Measurements from ENCODE around the gene DNAJB2.
"Not testable (repeated sequence)": the region's sequence is repeated elsewhere in the genome, so short reads cannot be mapped to it uniquely, and the experiment has no call there.

The DNAJB2 gene

DNA sequence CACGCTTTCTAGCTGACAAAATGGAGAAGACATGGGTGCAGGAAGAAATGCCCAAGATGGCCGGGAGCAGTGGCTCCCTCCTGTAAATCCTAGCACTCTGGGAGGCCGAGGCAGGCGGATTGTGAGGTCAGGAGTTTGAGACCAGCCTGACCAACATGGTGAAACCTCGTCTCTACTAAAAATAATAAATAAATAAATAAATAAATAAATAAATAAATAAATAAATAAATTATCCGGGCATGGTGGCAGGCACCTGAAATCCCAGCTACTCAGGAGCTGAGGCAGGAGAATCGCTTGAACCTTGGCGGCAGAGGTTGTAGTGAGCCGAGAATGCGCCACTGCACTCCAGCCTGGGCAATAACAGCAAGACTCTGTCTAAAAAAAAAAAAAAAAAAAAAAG is 20.2 kb upstream of the DNAJB2 start:
- not testable (repeated sequence) for DNase-seq

DNA sequence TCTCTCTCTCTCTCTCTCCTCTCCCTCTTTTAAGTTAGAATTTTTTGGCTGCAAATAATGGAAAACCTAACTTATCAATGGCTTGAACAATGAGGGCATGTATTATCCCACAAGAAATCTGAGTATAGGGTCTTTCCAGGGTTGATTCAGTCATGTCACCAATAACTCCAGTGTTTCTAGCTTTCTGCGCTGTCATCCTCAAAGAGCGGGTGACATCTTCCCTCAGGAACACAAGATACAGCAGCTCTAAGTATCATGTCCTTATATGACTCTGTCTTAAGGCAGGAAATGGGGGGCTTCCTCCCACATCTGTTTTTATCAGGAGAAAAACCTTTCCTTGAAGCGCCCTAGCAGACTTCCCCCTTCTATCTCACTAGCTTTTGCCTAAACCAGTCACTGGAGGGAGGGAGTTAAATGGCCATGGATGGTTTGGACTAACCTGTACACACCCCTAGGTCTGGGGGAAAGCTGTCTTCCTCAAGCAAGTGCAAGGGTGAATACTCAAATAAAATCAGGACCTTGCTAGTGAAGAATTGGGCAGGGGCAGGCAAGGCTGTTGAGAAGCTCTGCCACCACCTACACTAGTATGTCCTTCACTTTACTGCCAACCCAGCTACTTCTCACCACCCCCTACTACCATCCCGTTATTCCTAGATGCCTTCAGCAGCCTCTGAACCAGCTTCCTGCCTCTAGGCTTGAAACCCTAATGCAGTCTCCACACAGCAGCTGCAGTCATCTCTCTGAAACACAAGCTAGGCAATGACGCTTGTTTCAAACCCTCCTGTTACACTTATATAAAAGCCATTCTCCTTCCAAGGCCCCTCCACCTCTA is 17.9 kb upstream of the DNAJB2 start:
- DNase-seq, result no peak

GRCh38 chr2:219266232-219266631 is 12.9 kb upstream of the DNAJB2 start:
- no peak for DNase-seq

GRCh38 chr2:219266886-219267285 is 12.3 kb upstream of the DNAJB2 start:
- DNase-seq, result no peak

DNA sequence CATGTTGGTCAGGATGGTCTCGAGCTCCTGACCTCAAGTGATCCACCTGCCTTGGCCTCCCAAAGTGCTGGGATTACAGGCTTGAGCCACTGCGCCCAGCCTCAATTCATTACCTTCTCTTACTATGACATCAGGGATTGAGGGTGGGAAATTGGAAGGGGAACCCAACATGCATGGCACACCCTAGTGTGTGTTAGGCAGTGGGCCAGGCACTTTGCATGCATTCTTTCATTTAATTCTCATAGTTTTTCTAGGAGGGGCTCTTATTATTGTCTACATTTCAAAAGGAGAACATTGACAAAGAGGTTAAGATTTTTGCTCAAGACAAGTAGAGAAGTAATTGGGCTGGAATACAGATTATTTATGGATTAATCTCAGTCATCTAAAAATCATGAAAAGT is 10.9 kb upstream of the DNAJB2 start:
- DNase-seq, result no peak

- DNase-seq, result no peak
Observed at GRCh38 chr2:219269362-219270054, 9.7 kb upstream of the DNAJB2 start.

DNA sequence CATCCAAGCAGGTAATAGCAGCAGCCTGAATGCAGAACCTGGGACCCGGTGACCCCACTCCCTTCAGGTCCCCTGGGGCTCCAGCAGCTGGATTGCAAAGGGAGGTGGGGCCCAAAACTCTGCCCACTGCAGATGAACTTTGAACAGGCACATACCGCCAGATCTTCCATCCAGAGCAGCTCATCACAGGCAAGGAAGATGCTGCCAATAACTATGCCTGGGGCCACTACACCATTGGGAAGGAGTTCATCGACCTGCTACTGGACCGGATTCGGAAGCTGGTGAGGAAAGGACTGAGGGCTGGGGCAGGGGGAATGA is 9.2 kb upstream of the DNAJB2 start:
- DNase-seq, result no peak

GRCh38 chr2:219271021-219271420 is 8.1 kb upstream of the DNAJB2 start:
- no peak for DNase-seq

DNA sequence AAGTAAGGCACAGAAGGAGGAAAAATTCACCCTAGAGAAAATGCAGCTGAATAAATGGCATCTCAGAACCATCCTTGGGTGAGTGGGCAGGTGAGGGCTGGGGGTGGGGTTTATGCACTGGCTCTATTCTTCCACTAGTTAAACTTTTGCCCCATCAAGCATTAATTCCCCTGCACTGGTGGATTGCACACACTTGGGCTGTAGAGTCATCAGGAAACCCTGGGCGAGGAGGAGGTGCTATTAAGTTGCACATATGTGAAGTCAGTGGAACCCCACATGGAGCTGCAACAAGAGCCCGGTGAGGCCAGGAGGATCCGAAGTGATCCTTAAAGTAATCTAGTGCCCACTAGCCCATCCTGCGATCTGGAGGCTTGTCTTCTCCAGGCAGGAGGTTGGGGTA is 6.8 kb upstream of the DNAJB2 start:
- DNase-seq, result no peak

DNA sequence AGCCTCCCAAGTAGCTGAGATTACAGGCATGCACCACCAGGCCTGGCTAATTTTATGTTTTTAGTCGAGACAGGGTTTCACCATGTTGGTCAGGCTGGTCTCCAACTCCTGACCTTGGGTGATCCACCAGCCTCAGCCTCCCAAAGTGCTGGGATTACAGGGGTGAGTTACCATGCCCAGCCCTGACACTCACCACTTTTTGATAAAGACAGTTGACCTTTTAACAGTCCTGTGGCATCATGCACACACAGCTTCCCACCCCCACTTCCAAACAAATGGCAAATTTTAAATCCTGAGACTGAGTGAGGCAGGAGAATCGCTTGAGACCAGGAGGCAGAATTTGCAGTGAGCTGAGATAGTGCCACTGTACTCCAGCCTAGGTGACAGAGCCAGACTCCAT is 6.2 kb upstream of the DNAJB2 start:
- no peak for DNase-seq

DNA sequence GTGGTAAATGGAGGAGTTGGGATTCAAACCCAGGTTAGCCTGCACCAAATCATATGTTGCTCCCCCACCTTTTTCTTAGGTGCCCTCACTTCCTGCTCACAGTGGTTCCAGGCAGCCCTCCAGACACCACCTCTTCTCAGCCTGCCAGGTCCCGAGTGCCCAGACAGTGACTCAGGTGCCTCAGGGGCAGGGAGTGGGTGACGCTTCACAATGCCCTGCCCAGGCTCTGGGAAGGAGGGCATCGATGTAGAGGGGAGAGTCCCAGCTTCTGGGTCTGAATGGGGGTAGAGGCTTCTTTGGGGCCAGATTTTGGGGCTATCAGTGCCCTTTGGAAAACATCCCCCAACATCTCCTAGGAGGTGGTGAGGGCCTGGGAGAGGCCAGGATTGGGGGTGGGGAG is 5.2 kb upstream of the DNAJB2 start:
- no peak for DNase-seq

DNA sequence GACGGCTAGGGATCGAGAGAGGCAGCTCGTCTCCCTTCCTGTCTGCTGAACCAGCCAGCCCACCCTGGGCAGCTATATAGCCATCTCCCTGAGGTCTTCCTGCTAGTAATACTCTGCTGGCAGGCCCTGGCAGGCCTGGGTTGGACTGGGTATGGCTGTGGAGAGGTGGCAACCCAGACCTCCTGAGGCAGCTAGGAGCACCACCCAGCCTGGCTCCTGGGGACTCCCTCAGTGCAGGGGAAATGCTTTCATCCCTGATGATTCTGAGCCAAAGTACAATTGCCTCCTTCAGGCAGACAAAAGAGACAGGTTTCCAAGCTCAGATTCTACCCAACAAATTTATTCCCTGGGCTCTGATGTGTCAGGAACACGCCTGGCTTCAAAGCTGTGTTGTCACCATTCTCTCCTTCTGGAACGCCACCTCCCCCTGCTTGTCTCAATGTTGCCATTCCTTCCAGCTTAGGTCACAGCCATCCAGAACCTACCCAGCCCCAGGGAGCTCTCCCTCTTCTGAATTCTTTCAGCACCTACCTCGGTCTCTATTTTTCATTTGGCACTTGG is 4.7 kb upstream of the DNAJB2 start:
- DNase-seq, result no peak

GRCh38 chr2:219277703-219278654 is 1.2 kb upstream of the DNAJB2 start:
- peak; percentile 64 to 68 for DNase-seq

- no peak for DNase-seq
Observed at GRCh38 chr2:219278655-219279150, 463 bp upstream of the DNAJB2 start.

GRCh38 chr2:219279916-219280516 is 850 bp downstream of the DNAJB2 start:
- DNase-seq, result no peak

GRCh38 chr2:219280651-219281050 is 1.5 kb downstream of the DNAJB2 start:
- DNase-seq, result no peak

DNA sequence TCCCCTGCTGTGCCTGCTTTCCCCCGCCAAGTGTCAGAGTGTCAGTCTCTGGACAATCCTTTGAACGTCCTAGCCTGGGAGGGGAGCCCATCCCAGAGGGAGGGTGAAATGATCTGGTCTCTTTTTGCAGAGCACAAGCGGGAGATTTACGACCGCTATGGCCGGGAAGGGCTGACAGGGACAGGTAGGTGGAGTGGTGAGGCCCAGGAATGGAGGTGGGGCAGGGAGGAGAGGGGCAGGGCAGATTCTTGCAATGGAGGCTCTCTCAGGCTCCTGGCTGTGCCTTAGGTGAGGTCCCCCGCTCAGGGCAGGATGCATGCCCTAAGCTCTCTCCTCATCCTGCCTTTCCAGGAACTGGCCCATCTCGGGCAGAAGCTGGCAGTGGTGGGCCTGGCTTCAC is 2.4 kb downstream of the DNAJB2 start:
- no peak for DNase-seq

GRCh38 chr2:219282375-219282774 is 3.2 kb downstream of the DNAJB2 start:
- no peak for DNase-seq

DNA sequence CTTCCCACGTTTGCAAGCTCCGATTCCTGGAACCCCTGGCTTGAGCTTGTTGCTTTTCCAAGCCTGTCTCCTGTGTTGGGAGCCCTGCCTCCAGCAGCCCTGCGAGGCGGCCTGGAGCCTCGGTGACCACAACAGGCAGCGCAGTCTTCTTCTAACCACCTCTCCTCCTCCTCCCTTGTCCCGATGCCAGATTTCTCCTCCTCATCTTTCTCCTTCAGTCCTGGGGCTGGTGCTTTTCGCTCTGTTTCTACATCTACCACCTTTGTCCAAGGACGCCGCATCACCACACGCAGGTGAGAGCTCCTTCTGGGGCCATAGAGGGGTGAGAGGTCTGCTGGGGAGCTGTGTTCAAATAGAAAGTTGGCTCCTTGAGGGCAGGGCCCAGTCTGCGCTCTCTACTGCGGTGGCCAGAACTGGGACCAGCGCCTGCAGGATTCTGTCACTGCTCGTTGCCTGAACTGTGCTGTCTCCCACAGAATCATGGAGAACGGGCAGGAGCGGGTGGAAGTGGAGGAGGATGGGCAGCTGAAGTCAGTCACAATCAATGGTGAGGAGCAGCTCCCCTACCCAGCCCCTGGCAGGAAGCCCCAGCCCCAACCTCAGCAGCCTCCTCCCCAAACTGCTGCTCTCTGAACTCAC is 3.9 kb downstream of the DNAJB2 start:
- no peak for DNase-seq

DNA sequence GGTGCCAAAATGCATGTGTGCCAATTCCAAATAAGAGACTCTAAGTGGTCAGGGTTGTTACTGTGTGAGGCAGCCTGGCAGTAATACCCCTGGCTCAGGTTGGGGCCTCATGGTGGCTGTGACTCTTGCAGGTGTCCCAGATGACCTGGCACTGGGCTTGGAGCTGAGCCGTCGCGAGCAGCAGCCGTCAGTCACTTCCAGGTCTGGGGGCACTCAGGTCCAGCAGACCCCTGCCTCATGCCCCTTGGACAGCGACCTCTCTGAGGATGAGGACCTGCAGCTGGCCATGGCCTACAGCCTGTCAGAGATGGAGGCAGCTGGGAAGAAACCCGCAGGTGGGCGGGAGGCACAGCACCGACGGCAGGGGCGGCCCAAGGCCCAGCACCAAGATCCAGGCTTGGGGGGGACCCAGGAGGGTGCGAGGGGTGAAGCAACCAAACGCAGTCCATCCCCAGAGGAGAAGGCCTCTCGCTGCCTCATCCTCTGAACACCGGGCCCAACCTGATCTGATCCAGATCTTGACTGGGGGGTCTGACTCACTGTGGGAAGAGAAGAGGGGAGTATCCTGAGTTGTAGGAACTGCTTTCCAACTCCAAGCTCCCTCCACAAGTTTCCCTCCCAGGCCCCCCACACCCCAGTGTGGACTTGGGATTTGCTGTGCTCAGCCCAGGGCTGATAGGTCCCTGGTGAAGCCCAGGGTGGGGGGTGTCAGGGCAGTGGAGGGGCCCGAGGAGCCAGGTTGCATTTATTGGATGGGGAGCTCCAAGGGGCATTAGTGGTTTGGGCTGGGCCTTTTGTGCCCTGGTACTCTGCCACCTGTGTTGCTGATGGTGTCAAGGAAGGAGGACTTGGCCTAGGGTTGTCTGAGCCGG is 5.6 kb downstream of the DNAJB2 start:
- no peak for DNase-seq

DNA sequence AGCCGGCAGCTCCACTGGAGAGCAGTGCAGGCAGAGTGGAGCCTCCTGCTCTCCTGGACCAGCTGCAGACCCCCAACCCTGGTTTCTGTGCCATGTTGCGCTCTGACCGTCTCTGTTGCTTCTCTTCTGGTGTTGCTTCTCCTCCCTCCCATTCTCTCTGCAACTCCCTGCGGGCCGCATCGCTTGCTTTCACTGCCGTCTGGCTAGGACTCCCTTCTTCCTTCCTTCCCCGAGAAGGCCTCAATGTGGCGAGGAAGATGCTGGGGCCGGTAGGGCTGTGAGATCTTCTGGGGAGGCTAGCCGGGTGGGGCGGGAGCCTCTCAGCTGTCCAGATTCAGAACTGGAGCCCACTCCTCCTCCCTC is 6.2 kb downstream of the DNAJB2 start:
- no peak for DNase-seq
